Putamen (tissue), 1 donor: ENCODE data around the gene KCNJ8.
A peak's percentile ranks its signal among the peaks of the same experiment; 100 is the strongest.
"Not testable (repeated sequence)": the region's sequence is repeated elsewhere in the genome, so short reads cannot be mapped to it uniquely, and the experiment has no call there.

Source experiments
- DNase-seq: peaks from one replicate; pipeline ENCODE4 v3.0.0-alpha.2; 2016; ENCODE audit warnings: low spot score

KCNJ8 gene

DNA sequence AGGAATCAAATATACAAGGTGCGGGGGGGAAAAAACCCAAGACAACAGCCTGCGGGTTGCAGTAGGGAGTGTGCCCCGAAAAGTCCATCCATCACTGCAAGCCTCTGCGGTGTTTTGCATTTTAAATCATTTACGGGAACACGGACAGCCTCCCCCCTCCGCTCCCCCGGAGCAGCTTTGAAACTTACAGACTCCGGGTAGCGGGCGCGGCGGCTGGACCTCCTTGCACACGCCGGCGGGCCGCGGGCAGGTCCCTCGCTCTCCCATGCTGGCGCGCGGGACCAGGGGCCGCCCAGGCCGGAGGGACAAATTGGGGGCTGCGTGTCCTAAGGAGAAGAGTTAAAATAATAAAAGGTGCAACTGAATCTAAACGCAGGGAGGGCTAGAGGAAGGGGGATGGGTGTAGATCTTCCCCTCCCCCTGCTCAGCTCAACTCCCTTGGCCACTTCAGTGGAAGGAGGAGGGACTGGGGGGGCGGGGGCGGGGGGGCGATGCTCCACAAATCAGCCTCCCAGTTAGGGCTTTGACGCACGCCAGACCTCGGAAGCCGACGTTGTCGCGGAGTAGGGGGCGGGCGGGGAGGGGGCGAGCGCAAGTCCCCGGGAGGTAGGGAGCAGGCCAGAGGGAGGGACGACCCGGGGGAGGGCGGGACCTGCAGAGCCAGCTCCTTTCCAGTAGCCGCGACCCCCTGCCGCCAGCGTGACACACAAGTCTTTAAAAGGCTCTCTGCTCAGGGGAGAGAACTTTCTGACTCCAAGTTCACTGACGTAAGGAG is at the start of gene KCNJ8:
TSS of gene KCNJ8 (minus strand) at position 349 of the 775 bp plus-strand sequence. CDS start 1,090 bp downstream, outside the sequence.
- DNase-seq, result peak; percentile 60

DNA sequence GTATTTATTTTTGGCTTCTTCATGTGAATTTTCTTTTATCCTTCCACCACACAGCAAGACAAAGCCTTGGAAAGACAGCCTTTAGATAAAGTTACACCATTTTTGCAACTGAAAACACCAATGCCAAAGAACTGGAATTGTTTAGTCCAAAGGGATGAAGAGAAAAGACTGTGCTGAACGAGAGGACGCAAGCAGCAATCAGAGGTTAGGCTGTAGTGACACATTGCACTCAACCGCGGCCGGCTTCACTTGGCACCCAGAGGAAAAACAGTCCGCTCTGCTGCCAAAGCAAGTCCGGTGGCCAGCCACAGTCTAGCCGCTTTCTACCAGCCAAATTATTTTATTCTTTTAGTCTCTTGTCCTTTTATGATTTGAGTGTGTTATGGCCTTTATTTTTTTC is 49.1 kb upstream of the KCNJ8 start:
- peak; percentile 8 for DNase-seq

DNA sequence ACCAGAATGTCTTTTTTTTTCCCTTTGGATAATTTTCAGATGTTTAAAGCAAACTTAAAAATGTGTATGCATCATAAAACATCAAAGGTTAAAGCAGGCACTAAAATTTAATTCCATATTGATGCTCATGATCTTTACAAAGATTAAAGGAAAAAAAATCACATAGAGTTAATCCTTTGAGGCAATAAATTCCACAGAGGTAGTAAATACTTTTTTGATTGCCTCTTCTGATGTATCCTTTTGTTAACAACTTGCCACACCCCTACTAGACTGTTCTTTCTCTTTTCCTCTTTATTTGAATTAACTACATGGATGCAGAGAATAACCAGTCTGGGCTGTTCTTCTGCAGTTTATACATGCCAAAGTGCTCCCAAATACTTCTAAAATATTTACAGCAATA is 45.2 kb upstream of the KCNJ8 start:
- DNase-seq, result no peak

GRCh38 chr12:21819236-21819635 is 44.7 kb upstream of the KCNJ8 start:
- no peak for DNase-seq

- no peak for DNase-seq
These were observed 44.1 kb upstream of the KCNJ8 start for GRCh38 chr12:21818627-21819026.

GRCh38 chr12:21815306-21816062 is 41.0 kb upstream of the KCNJ8 start:
- no peak for DNase-seq

- no peak for DNase-seq
These were observed 40.3 kb upstream of the KCNJ8 start for GRCh38 chr12:21814814-21815213.

- DNase-seq, result no peak
These were observed 39.8 kb upstream of the KCNJ8 start for GRCh38 chr12:21814327-21814726.

DNA sequence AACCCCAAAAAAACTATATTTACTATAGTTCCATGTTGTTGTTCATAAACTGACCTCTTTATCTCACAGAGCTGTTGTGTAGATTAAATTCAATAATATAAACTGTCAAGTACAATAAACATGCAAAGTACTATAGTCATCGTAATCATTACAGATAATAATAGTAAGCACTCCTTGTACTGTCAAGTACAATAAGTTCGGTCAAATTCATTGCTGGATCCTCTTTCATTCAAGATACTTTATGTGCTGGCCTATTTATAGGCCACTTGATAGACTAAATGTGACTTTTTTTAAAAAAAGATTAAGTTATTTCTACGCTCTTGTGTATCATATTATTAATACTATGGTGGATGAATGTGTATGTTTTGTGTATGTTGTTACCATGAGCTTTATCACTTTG is 39.2 kb upstream of the KCNJ8 start:
- DNase-seq, result no peak

DNA sequence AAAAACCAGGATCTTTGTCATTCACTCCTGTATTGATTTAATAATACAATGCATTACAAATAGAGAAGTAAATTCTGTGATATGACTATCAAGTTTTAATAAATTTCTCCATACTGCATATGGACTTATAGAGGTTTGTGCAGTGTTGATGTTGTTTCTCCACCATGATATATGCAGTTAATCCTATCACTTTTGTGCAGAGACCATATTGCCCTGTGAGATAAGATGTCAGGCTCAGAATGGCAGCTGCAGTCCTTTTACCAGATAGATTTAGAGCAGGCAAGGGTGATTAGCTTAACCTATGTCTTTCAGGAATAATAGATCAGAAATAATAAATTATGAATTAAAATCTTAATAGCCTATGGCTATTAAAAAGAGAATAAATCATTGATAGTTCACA is 38.6 kb upstream of the KCNJ8 start:
- DNase-seq, result no peak

GRCh38 chr12:21812340-21812739 is 37.8 kb upstream of the KCNJ8 start:
- not testable (repeated sequence) for DNase-seq

- DNase-seq, result no peak
These were observed 34.6 kb upstream of the KCNJ8 start for GRCh38 chr12:21809100-21809499.

DNA sequence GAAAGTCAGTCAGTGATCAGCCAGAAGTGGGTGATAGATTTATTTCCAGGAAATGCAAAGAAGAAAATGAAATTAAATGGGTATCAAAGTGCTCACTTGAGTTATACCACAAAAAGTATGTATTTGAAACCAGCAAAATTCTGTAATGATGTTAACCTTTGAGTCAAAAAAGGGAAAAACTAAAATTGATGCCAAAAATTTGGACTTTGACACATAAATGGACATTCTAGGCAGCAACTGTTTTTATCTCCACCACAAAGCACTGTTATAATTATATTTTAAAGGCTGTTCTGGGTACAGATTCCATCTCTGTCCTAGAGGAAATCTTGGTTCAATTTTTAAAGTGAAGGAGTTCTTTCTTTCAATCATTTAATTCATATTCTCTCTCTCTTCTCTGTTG is 31.7 kb upstream of the KCNJ8 start:
- no peak for DNase-seq

DNA sequence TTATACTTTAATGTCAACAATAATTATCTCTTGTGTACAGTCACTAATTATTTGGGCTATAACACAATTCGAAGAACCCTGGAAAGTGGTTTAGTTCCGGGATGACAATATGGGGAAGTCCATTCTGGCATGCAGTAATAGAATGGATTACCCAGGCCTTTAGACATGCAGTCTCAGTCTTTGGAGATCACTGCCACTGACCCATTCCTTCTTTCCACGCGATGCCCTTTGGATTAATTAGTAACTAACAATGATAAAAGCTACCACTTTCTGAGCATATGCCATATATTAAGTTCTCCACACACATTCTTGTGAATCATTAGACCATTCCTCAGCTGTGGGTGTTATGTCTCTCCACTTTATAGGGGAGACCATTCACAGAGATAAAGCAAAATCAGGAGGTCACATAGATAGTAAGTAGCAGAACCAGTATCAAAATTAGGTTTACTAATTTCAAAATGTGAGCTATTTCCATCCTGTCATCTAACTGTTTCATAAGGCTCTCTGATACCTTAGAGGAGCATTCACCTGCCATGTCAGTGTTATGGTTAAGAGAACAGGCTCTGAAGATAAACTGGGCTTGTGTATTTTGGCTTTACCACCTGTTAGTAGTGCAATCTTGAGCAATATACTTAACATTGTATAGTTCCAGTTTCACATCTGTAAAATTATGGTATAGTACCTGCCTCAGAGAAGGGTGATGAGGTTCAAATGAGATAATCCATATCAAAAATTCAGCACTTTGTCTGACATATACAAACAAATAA is 27.2 kb upstream of the KCNJ8 start:
- DNase-seq, result no peak

- DNase-seq, result no peak
These were observed 25.5 kb upstream of the KCNJ8 start for GRCh38 chr12:21800011-21800410.

GRCh38 chr12:21797539-21797938 is 23.0 kb upstream of the KCNJ8 start:
- DNase-seq, result no peak

DNA sequence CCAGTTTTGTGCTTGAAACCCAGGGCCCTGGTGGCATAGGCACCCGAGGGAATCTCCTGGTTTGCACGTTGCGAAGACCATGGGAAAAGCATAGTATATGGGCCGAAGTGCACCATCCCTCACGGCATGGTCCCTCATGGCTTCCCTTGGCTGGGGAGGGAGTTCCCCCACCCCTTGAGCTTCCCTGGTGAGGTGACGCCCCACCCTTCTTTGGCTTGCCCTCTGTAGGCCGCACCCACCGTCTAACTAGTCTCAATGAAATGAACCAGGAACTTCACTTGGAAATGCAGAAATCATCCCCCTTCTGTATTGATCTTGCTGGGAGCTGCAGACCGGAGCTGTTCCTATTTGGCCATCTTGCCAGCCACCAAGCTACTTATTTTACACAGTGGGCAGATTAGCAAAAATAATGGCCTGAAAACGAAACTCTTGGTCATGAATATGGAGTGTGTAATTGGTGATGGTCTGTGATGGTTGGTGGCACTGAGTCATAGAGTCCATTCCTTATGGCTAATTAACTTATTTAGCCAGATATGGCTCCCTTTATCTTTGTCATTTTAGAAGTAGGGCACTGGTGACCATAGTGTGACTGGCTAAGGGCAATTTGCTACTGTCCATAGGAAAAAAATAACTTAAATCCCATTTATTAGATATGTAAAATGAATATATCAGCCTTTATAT is 21.3 kb upstream of the KCNJ8 start:
- DNase-seq, result no peak

DNA sequence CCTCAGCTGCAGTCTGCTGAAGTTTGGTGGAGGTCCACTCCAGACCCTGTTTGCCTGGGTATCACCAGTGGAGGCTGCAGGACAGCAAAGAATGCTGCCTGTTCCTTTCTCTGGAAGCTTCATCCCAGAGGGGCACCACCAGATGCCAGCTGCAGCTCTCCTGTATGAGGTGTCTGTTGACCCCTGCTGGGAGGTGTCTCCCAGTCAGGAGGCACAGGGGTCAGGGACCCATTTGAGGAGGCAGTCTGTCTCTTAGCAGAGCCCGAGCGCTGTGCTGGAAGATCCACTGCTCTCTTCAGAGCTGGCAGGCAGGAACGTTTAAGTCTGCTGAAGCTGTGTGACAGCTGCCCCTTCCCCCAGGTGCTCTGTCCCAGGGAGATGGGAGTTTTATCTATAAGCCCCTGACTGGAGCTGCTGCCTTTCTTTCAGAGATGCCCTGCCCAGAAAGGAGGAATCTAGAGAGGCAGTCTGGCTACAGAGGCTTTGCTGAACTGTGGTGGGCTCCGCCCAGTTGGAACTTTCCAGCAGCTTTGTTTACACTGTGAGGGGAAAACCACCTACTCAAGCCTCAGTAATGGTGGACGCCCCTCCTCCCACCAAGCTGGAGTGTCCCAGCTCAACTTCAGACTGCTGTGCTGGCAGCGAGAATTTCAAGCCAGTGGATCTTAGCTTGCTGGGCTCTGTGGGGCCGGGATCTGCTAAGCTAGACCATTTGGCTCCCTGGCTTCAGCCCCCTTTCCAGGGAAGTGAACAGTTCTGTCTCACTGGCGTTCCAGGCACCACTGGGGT is 20.5 kb upstream of the KCNJ8 start:
- DNase-seq, result not testable (repeated sequence)

DNA sequence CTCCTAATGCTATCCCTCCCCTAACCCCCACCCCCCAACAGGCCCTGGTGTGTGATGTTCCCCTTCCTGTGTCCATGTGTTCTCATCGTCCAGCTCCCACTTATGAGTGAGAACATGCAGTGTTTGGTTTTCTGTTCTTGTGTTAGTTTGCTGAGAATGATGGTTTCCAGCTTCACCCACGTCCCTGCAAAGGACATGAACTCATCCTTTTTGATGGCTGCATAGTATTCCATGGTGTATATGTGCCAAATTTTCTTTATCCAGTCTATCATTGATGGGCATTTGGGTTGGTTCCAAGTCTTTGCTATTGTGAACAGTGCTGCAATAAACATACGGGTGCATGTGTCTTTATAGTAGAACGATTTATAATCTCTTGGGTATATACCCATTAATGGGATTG is 15.2 kb upstream of the KCNJ8 start:
- DNase-seq, result not testable (repeated sequence)

GRCh38 chr12:21788089-21788983 is 13.8 kb upstream of the KCNJ8 start:
- DNase-seq, result no peak
